LNCaP clone FGC (cell line): ENCODE results near the gene ADGRL3.

Experiments used
- DNase-seq: peaks from one replicate; pipeline ENCODE4 v3.0.0-alpha.2; 2011; ENCODE audit warnings: low read depth
- H3K4me3 ChIP-seq: 2 replicates; pipeline ENCODE4 v1.5.1; 2011; ENCODE audit warnings: mild to moderate bottlenecking, low read depth, low read length, control low read depth
- CTCF ChIP-seq: IDR thresholded peaks from 2 replicates; pipeline ENCODE4 v1.5.1; 2012; ENCODE audit warnings: mild to moderate bottlenecking; ENCODE audit not compliant: control insufficient read depth, insufficient read depth; ENCODE audit errors: extremely low read depth

ADGRL3 gene

DNA sequence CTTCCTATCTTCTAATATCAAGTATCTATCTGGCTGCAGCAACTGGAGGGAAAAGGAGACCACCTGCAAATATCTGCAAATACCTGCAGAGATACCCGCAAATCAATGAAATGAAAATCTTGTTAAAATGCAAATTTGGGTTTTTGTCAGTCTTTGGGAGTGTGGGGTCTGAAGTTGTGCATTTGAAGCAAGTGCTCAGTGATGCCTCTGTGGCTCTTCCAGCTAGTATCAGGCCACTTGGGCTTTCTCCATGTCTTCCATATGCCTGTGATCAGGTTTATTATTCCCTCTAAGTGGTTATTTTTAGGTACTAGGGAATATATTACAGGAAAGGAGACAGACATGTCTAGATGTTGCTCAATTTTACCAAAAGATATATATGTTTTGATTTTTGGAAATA lies 880.3 kb downstream of the ADGRL3 start:
- no peak for DNase-seq
- no peak for TF ChIP-seq CTCF
- H3K4me3 ChIP-seq = no peak overlapping the region

- no peak overlapping the region for H3K4me3 ChIP-seq
- TF ChIP-seq CTCF = no peak
- no peak for DNase-seq
These were observed 887.6 kb downstream of the ADGRL3 start for GRCh38 chr4:62087706-62088105.

DNA sequence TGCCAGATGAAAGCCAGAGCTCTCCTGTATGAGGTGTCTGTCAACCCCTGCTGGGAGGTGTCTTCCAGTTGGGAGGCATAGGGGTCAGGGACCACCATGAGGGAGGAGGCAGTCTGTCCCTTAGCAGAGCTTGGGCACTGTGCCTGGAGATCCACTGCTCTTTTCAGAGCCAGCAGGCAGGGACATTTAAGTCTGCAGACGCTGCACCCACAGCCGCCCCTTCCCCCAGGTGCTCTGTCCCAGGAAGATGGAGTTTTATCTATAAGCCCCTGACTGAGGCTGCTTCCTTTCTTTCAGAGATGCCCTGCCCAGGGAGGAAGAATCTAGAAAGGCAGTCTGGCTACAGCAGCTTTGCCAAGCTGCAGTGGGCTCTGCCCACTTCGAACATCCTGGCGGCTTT lies 893.6 kb downstream of the ADGRL3 start:
- DNase-seq = no peak
- TF ChIP-seq CTCF = no peak
- no peak overlapping the region for H3K4me3 ChIP-seq

DNA sequence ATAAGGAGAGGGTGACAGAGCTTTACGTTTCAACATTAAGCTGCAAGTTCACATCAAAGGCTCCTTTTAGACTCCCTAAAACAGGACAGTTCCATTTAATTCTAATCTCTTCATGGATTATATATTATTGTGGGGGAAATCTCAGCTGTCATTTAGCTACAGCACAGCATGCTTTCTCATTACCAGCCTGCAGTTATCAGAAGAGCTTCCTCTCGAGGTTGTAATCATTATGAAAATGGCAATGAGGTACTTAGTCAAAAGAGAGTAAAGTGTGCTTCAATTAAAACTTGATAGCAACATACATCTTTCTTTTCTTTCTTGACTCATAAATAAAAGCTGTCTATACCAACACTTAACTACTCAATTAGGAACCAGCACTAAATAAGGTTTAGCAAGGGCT lies 896.8 kb downstream of the ADGRL3 start:
- no peak overlapping the region for H3K4me3 ChIP-seq
- DNase-seq = no peak
- no peak for TF ChIP-seq CTCF

DNA sequence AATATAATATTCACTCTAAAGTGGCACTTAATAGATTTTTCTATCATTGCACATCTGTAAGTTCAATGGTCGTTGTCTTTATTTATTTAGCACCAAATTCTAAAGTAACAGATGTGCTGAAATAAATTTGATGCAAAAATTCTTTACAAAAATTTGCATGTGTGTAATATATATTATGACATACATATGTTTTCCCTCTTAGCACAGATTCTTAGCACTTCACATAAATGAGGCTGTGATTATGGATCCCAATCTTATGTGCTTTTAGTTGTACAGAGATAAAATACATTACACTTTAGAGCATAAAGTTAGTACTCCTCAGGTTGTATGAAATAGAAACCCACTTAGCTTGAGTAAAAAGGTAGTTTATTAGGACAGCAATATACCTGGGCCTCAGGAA lies 915.1 kb downstream of the ADGRL3 start:
- no peak overlapping the region for H3K4me3 ChIP-seq
- no peak for TF ChIP-seq CTCF
- no peak for DNase-seq

DNA sequence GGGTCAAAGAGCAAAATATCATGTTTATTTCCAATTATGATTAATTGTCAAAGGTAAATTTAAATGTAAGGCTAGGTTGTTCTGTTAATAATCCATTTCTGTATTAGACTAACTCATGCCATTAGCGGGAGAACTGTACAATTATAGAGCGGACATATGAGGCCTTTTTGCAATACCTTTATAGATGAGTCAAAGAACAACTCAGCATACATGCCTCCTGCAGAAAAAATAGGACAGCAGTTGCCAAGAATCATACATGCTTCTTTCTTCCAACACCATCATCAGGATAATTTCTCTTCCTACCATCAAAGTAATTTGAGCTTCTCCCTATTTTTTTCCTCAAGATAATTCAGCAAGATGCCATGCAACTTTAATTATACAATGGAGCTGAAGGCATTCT lies 917.8 kb downstream of the ADGRL3 start:
- no peak overlapping the region for H3K4me3 ChIP-seq
- DNase-seq = no peak
- no peak for TF ChIP-seq CTCF

DNA sequence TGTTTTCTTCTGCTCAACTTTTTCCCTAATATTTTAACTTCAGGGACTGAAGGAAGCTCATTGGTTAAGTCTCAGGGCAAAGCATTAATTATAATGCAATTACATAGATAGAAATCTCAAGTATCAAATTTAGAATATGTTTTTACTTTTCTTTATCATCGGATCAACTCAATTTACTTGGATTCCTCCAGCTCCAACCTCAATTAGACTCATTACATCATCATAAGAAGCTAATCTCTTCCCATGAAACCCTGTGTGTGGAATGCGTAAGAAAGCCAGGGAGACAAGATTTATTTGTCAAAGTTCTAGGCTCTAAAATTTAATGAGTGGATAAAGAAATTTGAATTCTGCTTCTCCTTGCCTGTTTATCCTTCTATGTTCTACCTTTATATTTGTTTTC lies 918.4 kb downstream of the ADGRL3 start:
- H3K4me3 ChIP-seq = no peak overlapping the region
- no peak for TF ChIP-seq CTCF
- no peak for DNase-seq
